PC-9 (cell line): Measurements from ENCODE around the gene SIGLEC8. TPM values are rescaled to one million over a fixed set of nuclear protein-coding genes. Genes with fewer than 3 reads are reported as not detected.

ENCODE experiments used
- BruUV-seq: library from RNA; stranded (reverse); fragments of 400-500 nt; replicated peaks from 2 replicates; lab custom pipeline; 2021; lab: Mats Ljungman, UMichigan
- CTCF ChIA-PET: fragments of 300-600 bp; sonication (Branson Sonifier 250); formaldehyde crosslinking; loops from one replicate; lab custom pipeline; 2022; ENCODE audit warnings: antibody characterized with exemption; lab: Charles Lee
- POLR2A ChIA-PET: fragments of 300-600 bp; sonication (Branson Sonifier 250); formaldehyde crosslinking; loops from one replicate; lab custom pipeline; 2022; ENCODE audit warnings: antibody characterized with exemption; ENCODE audit not compliant: unreplicated experiment; lab: Charles Lee
- DNase-seq, 2 experiments: peaks; one replicate each; pipeline versions ENCODE4 v3.0.0 to v3.0.0-alpha.2; 2015 to 2022; ENCODE audit warnings: mixed read lengths in 1 of 2
- H2AFZ ChIP-seq: fragments of 200-600 bp; sonication (generic); 2 replicates; pipeline ENCODE4 v1.8.1; 2017; ENCODE audit warnings: antibody characterized with exemption
- H3F3A ChIP-seq: fragments of 200-600 bp; sonication (generic); 2 replicates; pipeline ENCODE4 v1.8.1; 2017; ENCODE audit warnings: antibody characterized with exemption, mild to moderate bottlenecking, low read depth; ENCODE audit not compliant: insufficient read depth
- H3K27ac ChIP-seq: fragments of 200-600 bp; sonication (generic); 2 replicates; pipeline ENCODE4 v1.6.1; 2016; ENCODE audit warnings: mixed run types
- H3K27me3 ChIP-seq: fragments of 200-600 bp; sonication (generic); 2 replicates; pipeline ENCODE4 v1.6.1; 2016; ENCODE audit warnings: low read depth, mixed run types; ENCODE audit not compliant: insufficient read depth
- H3K36me3 ChIP-seq: fragments of 200-600 bp; sonication (generic); 2 replicates; pipeline ENCODE4 v1.6.1; 2016; ENCODE audit warnings: low read depth, mixed run types
- H3K4me1 ChIP-seq: fragments of 200-600 bp; sonication (generic); replicated peaks from 2 replicates; pipeline ENCODE4 v1.6.1; 2016; ENCODE audit warnings: mixed run types; ENCODE audit not compliant: insufficient read depth
- H3K4me2 ChIP-seq: fragments of 200-600 bp; sonication (generic); 2 replicates; pipeline ENCODE4 v1.6.1; 2017; ENCODE audit warnings: mixed run types
- H3K4me3 ChIP-seq: fragments of 200-600 bp; sonication (generic); 2 replicates; pipeline ENCODE4 v1.6.1; 2016; ENCODE audit warnings: mixed run types
- H3K79me2 ChIP-seq: fragments of 200-600 bp; sonication (generic); 2 replicates; pipeline ENCODE4 v1.6.1; 2017; ENCODE audit warnings: low read depth, mixed run types
- H3K9me2 ChIP-seq: fragments of 200-600 bp; sonication (generic); 2 replicates; pipeline ENCODE4 v1.8.1; 2017; ENCODE audit warnings: mild to moderate bottlenecking; ENCODE audit not compliant: insufficient read depth
- H3K9me3 ChIP-seq: fragments of 200-600 bp; sonication (generic); 2 replicates; pipeline ENCODE4 v1.8.1; 2016; ENCODE audit warnings: low read depth; ENCODE audit not compliant: insufficient read depth
- H4K20me1 ChIP-seq: fragments of 200-600 bp; sonication (generic); 2 replicates; pipeline ENCODE4 v1.8.1; 2017; ENCODE audit not compliant: insufficient read depth
- CTCF ChIP-seq: fragments of 200-600 bp; sonication (generic); conservative IDR thresholded peaks from 2 replicates; pipeline ENCODE4 v1.6.1; 2017; ENCODE audit warnings: mixed run types, antibody characterized with exemption, mild to moderate bottlenecking, moderate library complexity
- EZH2 ChIP-seq: fragments of 200-600 bp; sonication (generic); IDR thresholded peaks from 2 replicates; pipeline ENCODE4 v1.8.0; 2017; ENCODE audit warnings: antibody characterized with exemption, low read depth
- intact Hi-C: fragments of 100-400 bp; cut with micrococcal nuclease; formaldehyde crosslinking; loops from one replicate; pipeline ENCODE4 v1.10.0; 2022; ENCODE audit not compliant: unreplicated experiment
- total RNA-seq: library from RNA; stranded (reverse); gene quantifications from 2 replicates; pipeline ENCODE4 v1.2.3, GENCODE V29; 2021

The SIGLEC8 gene
- total RNA-seq, 1 experiment from 2014 or later: not detected

- POLR2A ChIA-PET: no interaction called here
- CTCF ChIA-PET: no interaction called here
- no peaks in the 10 kb centered on the region for H3K9me3 ChIP-seq
Measured at GRCh38 chr19:51491586-51491985, 33.3 kb upstream of the SIGLEC8 start.

GRCh38 chr19:51490676-51491075 lies 32.4 kb upstream of the SIGLEC8 start:
- no peaks in the 10 kb centered on the region for H3K9me2 ChIP-seq
- no peak overlapping the region for H2AFZ ChIP-seq
- BruUV-seq: no TSS peak
- DNase-seq: no peak
- no peaks in the 10 kb centered on the region for H4K20me1 ChIP-seq
- H3K27me3 ChIP-seq: peaks cover 78% of the 10 kb centered on the region
- no peaks in the 10 kb centered on the region for H3K79me2 ChIP-seq
- no peak overlapping the region for H3K27ac ChIP-seq
- intact Hi-C loops: no loop called here
- H3K9me3 ChIP-seq: no peaks in the 10 kb centered on the region
- no peak for TF ChIP-seq EZH2
- no peak for TF ChIP-seq CTCF
- H3K36me3 ChIP-seq: no peaks in the 10 kb centered on the region
- no peaks in the 10 kb centered on the region for H3K4me1 ChIP-seq
- ChIA-PET POLR2A (no interaction called here), CTCF (no interaction called here)
- no peaks in the 10 kb centered on the region for H3F3A ChIP-seq
- no peak overlapping the region for H3K4me3 ChIP-seq
- no peak overlapping the region for H3K4me2 ChIP-seq

More at GRCh38 chr19:51491586-51491985, 33.3 kb upstream of the SIGLEC8 start:
- no peaks in the 10 kb centered on the region for H3K79me2 ChIP-seq
- no peak overlapping the region for H3K27ac ChIP-seq
- no peak for TF ChIP-seq EZH2
- TF ChIP-seq CTCF: no peak
- H3K9me2 ChIP-seq: no peaks in the 10 kb centered on the region
- H3K4me1 ChIP-seq: no peaks in the 10 kb centered on the region
- intact Hi-C loops: no loop called here
- no peak for DNase-seq
- H4K20me1 ChIP-seq: no peaks in the 10 kb centered on the region
- BruUV-seq: no TSS peak
- H2AFZ ChIP-seq: no peak overlapping the region
- peaks cover 76% of the 10 kb centered on the region for H3K27me3 ChIP-seq
- no peaks in the 10 kb centered on the region for H3F3A ChIP-seq
- H3K4me3 ChIP-seq: no peak overlapping the region
- H3K36me3 ChIP-seq: no peaks in the 10 kb centered on the region
- no peak overlapping the region for H3K4me2 ChIP-seq

GRCh38 chr19:51489113-51489512 lies 30.9 kb upstream of the SIGLEC8 start:
- POLR2A ChIA-PET: no interaction called here
- CTCF ChIA-PET: no interaction called here
- Histone ChIP-seq H3K27ac (no peak overlapping the region), H2AFZ (no peak overlapping the region), H3K27me3 (peaks cover 70% of the 10 kb centered on the region), H3K4me3 (no peak overlapping the region), H3F3A (no peaks in the 10 kb centered on the region), H3K36me3 (no peaks in the 10 kb centered on the region), H3K79me2 (no peaks in the 10 kb centered on the region), H3K4me1 (no peaks in the 10 kb centered on the region), H3K9me2 (no peaks in the 10 kb centered on the region), H4K20me1 (no peaks in the 10 kb centered on the region), H3K9me3 (no peaks in the 10 kb centered on the region), H3K4me2 (no peak overlapping the region)
- BruUV-seq: no TSS peak
- no peak for DNase-seq
- intact Hi-C loops: no loop called here
- TF ChIP-seq CTCF (no peak), EZH2 (no peak)
